Measurements from ENCODE around the gene TNFAIP8.

TNFAIP8 gene

GRCh38 chr5:119328753-119329602 lies 26.8 kb upstream of the TNFAIP8 start:
- peak in 1 of 2 donors; percentile 33 for DNase-seq (ENCODE audit: low read depth in 2 of 2)

DNA sequence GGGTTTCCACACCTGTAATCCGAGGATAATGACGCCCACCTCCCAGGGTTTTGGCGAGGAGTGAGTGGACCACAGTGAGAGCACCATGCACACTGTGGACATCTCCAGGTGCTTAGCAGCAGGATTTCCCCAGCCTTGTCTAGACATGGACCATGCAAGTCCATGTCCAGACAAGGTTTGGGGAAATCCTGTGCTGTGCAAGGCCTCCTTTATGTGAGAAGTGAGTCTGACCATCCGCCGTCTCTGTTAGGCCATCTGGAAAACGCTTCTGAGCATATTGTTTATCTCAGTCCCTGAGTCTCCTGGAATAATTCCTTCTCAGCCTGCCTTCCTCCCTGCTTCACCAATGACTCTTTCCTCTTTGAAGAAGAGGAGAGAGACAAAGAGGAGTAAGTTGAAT lies 26.2 kb upstream of the TNFAIP8 start:
- no peak for DNase-seq (ENCODE audit: low read depth in 2 of 2)

DNA sequence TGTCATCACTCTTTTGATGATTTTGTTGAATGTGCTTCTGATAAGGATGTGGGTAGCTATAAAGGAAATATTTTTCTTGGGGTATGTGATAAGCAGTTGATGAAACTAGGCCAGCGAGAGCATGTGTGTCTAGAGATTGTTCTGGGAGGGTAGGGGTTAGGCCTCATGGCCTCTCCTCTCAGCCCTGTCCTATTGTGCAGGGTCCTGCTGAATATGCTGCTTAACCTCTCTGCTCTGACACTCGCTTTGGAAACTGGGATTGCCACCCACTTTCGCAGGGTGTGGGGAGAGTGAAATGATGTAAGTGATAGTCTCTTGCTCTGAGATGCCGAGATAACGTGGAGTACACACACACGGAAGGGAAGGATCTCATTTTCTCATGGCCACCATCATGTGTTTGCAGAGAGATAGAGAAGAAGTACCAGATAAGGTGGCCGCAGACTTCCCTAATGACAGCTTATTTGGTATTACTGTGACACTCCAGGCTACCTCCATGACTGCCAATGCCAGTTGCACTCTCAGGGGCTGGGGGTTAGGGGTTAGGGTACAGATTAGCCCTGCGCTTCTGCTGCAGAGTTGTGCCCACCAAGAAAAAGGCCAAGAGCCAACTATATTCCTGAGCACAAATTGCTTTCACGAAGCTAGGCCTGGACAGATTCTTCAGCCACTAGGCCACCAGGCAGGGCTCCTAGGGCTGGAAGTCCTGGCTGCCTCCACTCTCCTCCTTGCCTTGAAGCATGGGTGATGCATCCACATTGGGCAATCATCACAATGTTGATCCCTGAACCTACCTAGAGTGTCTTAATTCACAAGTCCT lies 25.2 kb upstream of the TNFAIP8 start:
- DNase-seq (ENCODE audit: low read depth in 2 of 2), result no peak

DNA sequence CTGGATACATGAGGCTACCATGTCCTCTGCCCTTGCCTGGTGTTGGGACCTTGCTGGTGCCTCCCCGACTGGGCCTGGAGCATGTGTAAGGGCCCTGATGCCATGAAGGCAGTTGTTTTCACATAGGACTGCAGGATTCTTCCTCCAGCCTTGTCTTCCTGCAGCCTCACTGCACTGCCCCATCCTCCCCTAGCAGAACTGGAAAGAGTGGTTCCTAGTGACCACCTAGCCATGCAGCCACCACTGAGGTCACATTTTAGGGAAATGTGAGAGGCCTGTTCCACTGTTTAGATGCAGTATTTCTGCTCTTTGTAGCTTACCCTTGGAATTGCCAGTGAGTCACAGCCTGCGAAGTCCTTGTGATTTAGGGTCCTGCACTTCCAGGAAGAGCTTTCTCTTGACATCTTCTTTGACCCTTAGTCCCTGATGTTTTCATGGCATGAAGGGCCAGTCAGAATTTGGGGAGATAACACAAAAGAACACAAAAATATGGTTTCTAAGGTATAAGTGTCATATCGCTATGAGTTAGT lies 24.2 kb upstream of the TNFAIP8 start:
- no peak for DNase-seq (ENCODE audit: low read depth in 2 of 2)

DNA sequence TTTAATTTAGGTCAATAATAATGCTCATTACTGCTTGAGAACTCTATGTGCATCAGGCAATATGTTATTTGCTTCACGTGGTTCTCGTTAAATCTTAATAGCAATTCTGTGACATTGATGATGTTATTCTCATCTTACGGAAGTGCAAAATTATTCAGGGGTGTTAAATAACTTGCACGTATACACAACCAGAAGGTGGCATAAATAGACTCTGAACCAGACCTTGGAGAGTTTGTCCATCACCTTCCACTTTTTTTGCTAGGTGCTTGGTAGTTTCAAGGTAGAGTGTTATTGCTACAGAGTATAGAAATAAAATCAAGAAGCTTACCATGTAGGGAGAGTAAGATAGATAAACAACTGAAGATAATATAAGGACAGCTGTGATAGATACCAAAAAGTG lies 23.6 kb upstream of the TNFAIP8 start:
- DNase-seq (ENCODE audit: low read depth in 2 of 2), result no peak

DNA sequence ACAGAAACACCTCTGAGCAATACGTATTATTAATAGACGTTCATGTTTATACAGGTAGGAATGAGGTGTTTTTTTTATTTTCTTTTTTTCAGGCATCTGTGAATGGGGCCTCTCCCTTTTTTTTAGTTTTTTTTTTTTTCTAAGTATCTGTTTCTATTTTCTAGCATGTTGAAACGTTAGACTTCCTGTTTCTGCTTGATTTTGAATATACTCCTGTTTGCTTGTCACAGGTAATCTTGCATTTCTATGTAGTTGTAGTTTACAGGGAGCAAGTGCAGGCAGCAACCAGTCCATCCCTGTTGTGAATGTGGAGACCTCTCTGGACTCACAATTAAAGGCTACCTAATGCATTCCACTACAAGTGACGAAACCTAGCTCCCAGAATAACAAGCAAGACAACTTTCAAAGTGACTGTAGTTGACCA lies 22.8 kb upstream of the TNFAIP8 start:
- DNase-seq (ENCODE audit: low read depth in 2 of 2), result no peak

DNA sequence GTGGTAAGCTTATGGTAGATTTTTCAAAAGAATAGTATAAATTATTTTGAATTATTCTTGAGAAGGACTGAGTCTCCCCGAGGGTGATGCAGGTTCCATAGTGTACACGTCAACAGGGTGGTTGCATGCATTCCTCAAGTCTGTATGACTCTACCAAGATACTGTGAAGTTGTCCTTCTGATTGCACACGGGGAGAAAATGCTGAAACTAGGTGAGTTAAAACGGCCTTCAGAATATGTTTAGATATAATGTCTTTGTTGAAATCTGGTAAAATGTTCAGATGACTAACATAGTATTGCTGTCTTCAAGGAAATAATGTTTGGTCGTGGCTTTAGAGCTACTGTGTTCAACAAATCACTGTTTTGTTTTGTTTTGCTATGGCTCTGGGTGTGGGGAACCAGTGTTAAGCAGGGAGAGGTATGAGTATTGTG lies 22.4 kb upstream of the TNFAIP8 start:
- DNase-seq (ENCODE audit: low read depth in 2 of 2), result no peak

DNA sequence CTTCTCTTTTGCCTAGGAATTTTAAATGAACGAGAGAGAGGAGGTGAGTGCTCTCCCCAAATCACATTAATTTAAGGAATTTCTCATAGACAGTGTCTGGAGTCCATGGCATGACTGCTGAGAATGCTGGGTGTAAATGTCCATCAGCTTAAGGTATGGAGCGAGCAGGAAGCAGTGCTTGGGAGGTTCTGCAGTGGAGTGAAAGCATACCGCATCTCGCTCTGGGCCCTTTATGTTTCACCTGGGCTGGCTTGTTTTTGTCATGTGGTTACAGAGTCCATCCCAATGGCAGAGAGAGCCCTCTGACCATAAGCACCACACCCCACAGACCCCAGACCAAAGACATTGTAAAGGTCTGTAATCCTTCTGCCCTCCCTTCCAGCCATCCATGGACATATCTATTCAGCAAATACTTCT lies 20.6 kb upstream of the TNFAIP8 start:
- DNase-seq (ENCODE audit: low read depth in 2 of 2), result no peak

- DNase-seq (ENCODE audit: low read depth in 2 of 2), result no peak
Observed at GRCh38 chr5:119336262-119336661, 19.6 kb upstream of the TNFAIP8 start.

DNA sequence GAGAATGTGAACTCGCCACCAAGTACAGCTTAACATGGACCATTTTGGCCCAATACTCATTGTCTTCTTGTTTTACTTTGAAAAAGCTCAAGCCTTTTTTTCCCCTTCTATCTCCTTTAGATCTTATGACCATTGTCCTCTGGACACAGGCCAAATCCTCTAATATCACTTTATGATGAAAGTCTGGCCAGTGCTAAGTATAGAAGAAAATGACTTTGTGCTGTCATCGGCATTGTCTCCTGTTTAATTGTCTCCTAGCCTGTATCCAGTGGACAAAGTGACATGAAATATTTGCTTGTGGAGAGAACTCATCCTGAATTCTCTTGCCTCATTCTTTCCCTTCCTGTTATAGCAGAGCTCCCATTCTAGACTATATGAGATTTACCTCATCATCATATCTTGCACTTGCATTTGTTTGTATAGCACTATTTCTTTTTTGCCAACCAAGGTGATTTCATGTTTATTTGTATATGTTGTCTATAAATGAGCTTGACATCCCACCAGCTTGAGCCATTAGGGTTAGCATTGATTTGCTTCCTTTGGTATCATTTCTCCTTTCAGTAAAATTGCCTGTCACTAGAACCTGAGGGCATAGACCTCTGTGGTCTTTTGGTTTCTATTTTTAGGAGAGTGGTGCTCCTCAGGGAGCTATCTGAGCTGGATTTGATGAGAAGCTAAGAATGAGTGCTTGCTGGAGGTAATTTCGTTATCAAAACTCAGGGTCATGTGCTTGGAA lies 18.8 kb upstream of the TNFAIP8 start:
- no peak for DNase-seq (ENCODE audit: low read depth in 2 of 2)

GRCh38 chr5:119338326-119338946 lies 17.4 kb upstream of the TNFAIP8 start:
- DNase-seq (ENCODE audit: low read depth in 2 of 2), result no peak

- no peak for DNase-seq (ENCODE audit: low read depth in 2 of 2)
Observed at GRCh38 chr5:119339344-119339743, 16.5 kb upstream of the TNFAIP8 start.

DNA sequence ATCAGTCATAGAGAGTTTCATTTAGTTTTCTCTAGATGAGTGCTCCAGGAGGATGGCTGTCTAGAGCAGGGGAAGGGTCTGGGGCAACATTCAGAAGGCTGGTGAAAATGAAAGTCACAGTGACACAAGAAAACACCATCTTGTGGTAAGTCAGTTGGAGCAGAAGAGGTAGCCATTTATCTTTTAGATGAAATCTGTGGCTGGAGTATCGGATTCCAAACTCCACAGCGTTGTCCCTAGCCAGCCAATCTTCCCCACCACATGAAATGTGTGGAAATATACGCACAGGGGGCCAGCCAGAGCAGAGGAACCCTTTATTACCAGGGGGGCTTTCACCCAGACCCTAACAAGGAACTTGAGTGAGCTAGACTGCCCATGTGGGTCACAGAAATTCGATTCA lies 15.9 kb upstream of the TNFAIP8 start:
- DNase-seq (ENCODE audit: low read depth in 2 of 2), result no peak

DNA sequence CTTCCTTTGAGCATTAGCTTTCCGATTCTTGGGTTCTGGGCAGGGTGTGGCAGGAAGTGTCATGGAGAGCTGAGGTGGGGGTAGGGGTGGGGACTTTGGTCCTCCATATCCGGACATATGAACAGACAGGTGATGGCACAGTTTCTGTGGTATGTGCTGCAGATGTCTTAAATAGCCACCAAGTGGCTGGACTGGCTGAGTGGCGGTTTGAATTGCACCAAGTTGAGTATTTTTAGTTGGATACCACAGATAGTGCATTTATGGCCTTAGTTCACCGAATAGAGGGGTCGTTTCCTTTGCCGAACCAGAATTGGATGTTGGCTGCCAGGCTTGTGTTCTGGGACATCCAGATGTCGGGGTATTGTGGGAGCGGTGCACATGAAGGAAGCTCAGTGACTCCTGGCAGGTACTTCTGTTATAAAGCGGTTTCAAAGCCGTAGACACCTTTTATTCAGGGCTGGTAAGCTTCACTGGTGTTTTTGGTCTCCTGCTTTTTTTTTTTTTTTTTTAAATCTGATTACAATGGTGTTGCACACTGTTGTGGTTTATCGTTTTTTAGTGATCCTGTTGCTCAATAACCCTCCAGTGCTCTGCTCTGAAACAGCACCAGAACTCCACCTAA lies 15.1 kb upstream of the TNFAIP8 start:
- no peak for DNase-seq (ENCODE audit: low read depth in 2 of 2)

DNA sequence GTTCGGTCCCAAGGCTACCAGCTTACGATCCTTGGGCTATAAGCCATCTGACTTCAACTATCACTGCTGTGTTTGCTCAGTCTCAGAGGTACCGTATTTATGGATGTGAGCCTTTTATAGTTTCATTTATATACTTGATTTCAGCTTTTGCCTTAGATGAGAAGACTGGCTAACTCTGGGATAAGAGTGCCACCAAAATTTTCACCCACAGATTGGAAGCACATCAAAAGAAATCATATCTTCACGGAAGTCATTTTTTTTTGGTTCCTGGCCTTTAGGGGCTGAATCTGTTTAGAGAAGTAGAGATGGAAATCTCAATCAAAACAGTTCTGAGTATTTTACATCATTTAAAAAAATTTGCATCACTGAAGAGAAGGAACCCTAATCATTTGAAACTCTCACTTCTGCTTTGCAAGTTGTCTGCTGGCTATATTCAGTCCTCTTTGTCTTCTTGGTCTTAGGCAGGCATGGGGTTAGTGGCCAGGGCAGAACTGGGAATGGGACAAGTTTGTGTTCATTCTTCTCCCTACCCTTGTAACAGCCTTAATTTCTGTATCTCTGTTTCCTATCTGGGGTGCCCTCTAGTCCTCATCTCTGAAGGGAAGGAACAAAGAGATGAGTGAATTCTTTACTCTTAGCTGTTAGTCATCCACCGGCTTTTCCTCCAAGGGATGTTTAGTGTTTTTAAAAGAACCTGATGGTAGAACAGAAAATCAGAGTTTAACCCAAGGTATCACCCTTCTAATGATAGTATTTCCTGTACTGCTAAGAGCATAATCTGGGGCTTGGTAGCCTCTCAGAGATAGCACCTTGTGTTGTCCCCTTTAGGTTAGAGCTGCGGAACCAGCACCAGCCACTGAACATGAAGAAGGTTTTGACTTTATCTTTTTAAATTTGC lies 14.1 kb upstream of the TNFAIP8 start:
- no peak for DNase-seq (ENCODE audit: low read depth in 2 of 2)

DNA sequence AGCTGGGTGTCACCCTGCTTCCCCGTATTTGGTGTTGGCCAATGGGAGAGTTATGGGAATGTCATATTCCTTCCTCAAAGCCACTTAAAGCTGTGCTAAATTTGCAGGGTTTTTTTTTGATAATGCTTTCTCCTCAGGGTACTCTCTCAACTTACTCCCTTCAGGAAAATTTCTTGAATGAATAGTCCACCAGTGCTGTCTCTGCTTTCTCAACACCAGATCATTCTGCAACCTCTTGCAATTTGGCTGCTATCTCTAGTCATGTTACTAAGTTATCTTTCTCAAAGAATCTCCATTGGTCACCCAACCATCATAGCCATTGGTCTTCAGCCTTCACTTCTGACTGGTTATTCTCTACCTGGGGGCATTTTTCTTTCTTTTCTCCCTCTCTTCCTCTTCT lies 13.4 kb upstream of the TNFAIP8 start:
- DNase-seq (ENCODE audit: low read depth in 2 of 2), result no peak

GRCh38 chr5:119343052-119343451 lies 12.8 kb upstream of the TNFAIP8 start:
- no peak for DNase-seq (ENCODE audit: low read depth in 2 of 2)

- DNase-seq (ENCODE audit: low read depth in 2 of 2), result peak in 1 of 2 donors; percentile 49
Observed at GRCh38 chr5:119343766-119344165, 12.1 kb upstream of the TNFAIP8 start.

- DNase-seq (ENCODE audit: low read depth in 2 of 2), result no peak
Observed at GRCh38 chr5:119344231-119344630, 11.6 kb upstream of the TNFAIP8 start.

DNA sequence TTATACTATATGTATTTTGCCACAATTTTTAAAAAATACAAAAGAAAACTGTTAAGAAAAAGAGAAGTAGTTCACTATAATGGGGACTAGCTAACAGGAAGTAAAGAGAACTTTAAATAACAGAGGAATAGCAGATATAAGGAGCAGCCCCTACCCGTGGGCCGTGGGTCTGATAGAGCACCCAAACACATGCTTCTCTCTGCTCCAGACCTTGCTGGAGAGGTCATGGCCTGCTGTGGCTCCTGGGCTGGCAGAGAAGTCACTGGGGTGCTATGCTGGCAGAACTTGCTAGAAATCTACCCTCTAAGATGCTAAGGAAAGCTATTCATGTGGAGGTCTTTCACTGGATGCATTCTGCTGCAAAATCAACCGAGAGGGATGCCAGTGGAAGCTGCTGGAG lies 10.0 kb upstream of the TNFAIP8 start:
- DNase-seq (ENCODE audit: low read depth in 2 of 2), result no peak

Measured in activated CD8-positive, alpha-beta memory T cell treated with anti-CD3 and anti-CD28 coated beads for 4 hours (primary cell).